NCI-H526 (cell line): ENCODE results near the gene INTS6.

Experiments
- DNase-seq, 2 experiments: peaks; one replicate each; lab custom pipeline; 2025; lab: John Stamatoyannopoulos, UW

The INTS6 gene

DNA sequence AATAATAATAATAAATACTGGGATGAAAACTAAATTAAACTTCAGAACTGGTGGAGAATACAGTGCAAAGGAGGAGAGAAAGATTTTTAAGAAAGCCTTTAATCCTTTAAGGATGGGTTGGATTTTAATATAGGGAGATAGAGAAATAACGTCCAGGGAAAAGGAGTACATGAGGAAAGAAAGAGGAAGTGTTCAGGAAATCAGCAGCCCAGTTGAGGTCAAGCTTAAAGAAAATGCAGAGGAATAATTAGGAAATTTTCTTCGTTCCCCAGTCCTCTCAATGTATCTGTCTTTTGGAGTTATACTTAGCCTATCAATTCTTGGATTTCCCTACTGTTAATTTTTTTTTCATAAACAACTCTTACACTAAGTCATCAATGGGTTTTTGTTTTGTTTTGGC is 47.7 kb downstream of the INTS6 start:
- DNase-seq = no peak

DNA sequence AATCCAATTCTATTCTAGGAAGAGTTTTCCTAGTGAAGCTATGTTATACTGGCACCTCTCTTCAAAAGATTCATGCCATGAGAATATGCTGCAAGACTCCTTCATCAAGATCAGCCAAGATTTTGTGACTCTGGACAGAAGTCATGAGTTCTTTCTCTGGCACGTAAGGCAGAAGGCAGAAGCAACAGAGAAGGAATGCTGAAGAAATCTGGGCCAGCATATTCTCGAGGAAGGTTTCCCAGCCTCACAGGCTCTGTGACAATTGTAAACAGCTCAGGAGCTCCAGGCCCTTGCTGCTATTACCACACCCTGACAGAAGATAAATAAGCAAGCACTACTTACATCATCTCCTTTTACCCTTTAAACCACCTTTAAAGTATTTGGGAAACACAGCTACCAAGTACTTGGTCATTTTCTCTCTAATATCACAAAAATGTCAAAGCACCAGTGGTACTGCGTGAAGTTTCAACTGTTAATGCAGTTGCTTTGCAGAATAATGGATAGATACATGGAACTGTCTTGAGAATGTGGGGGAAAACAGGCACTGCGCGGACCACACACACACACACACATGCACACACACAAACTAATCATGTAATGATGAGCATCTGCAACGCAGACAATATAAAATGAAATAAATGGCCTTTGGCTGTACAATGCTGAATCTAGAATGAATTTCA is 55.4 kb downstream of the INTS6 start:
- DNase-seq = no peak

DNA sequence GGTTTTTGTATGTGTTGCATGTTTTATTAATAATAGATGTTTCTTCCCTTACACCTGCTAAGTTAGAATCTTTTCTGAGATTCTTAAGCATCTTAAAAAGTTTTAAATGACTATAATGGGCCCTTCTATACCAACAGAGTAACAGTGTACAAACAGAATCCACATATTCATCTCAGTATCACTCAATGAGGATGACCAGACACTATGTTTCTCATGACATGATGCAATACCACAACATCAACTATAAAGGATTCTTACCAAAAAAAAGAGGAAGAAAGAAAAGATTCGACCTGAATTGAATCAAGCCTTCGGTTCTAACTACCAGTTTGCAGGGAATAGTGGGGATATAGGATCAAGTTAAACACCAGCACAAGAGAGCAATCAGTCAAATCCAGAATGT is 56.5 kb downstream of the INTS6 start:
- no peak for DNase-seq

DNA sequence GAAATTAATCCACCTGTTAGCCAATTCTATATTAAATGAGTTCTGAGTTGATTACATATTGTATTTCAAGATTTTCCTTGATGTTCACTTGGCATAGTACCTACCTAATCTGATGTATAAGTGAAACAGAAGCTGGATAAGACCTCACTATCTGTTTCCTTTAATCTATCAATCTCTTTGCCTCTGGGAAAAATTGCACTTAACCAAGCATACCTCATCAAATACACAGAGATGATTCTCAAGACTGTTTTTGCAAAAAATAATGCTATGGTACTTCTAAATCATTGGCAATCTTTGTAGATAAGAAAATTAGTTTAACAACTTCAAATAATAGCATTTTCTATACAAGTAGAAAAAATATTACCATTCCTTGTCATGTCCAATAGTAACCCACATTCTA is 58.1 kb downstream of the INTS6 start:
- no peak for DNase-seq

DNA sequence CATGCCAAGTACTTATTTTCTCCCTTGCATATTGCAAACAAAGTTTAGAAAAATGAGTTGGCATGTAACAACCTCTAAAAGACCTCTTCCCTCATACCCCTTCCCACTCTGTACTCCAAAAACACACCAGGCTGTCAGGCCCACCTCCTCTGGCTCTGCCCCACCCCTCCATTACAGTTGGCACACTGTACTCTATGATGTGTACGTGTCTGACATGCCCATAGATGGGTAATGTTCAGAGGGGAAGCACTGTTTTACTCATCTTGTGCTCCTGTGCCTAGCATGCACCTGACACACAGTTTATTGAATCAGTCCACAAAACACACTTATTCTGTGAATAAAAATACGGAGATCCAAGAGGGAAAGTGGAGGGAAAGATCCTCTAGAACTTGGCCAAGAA is 67.7 kb downstream of the INTS6 start:
- no peak for DNase-seq

DNA sequence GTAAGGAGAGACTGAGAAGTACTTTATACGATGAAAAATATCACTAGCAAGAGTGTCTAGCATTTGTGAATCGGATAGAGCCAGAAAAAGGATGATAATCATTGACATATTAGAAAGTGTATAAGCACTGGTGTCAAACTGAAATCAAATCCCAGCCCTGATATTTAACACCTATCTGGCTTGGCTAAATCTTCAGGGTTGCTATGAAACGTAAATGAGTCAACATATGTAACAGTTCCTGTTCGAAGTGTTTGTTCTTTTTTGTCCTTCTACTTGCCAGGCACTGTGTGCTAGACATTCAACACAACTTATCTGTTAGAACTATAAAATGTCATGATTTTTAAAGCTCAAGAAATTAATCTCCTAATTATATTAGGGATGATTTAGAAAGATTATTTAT is 72.6 kb downstream of the INTS6 start:
- no peak for DNase-seq

DNA sequence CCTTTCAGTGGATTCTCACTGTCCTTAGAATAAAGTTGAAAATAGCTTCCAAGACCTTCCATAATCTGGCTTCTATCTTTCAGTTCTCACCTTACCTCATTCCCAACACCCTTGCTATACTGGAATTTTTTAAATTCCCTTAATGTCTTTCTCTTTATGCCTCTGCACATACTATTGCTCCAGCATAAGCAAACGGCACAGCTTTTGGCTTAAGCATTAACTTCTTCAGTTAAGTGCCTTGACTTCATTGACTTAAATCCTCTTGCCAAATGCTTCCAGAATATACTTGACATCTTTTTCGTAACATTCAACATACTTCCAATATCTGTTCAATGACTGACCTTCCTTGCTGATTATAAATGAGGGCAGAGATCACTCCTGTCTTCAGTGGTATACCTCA is 79.4 kb downstream of the INTS6 start:
- DNase-seq = no peak

DNA sequence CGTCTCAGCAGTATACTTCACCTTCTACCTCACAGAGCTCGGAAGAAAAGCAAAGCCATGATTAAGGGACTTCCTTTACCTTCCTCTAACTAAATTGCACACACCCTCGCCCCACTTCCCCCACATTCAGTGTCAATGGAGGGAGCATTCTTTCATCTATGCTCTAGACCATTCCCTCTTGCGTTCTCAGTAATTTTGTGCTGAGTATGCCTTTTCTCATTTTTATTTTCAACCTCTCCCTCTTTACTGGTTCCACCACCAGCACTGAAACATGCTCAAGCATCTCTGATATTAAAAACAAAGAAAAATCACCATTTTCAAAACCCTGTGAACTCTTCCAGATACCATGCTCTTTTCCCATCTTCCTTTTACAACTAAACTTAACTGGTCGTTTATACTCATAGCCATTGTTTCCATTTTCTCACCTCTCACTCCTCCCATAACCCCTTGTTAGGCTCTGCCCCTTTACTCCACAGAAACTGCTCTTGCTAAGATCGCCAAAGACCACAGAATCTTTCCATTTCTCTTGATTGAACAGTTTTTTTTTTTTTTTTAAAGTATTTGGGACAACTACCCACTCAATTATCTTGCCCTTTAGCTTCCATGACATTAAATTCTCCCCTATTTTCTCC is 81.0 kb downstream of the INTS6 start:
- DNase-seq = no peak

DNA sequence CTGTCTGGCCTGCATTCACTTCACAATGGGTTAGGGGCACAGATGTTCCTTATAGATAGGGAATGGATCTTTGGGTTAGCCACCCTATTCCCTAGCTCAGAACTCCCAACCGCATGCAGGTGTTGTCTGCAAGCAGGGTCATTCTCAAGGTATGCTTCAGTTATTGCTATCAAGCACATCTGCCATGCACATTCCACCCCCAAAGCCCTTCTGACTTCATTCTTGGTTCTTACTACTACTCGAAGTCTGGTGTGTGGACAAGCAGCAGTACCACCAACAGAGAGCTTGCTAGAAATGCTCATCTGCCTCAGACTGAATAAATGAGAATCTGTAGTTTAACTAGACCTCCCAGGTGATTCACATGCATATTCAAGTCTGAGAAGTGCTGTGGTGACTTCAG is 82.0 kb downstream of the INTS6 start:
- no peak for DNase-seq

DNA sequence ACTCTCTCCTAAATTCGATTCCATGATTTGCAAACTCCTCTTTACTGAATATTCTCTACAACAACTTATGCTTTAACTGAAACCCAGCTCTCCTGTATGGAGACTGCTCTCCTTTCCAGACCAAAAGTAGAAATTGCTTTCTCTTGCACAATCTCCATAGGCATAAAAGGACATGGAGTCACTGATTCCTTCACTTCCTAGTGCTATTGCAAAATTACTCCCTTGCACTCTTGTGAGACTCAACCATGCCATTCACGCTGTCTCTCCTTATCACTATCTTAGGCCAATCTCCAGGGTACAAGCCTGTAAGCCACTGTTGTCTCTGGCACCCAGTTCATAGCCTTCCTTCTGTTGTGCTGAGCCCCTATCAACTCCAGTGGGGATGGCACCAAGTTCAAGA is 82.7 kb downstream of the INTS6 start:
- no peak for DNase-seq

DNA sequence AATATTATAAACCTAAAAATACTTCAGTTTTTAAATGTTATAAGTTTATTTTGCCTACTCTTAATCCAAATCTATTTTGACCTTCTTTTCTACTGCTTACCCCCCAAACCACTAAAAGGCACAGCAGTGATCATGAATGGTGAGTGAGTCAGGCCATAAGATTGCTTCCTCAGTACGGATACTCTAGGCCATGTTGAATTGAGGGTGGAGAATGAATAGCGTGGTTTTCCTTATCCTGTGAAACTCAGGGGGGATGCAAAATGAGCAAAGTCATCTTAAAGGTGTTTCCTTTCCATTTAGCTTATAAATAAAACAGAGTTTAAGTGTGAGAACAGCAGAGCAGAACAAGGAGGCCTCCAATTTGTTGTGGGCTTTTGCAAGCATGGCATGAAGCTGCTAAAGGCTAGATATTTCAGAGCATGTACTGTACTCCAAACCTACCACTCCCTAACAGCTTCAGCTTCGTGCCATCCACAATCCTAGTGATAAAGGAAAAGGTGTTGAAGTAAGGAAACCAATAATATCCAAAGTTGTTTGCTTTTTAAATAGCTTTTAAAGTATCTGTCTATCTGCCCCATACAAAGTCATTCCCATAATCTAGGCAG is 88.3 kb downstream of the INTS6 start:
- no peak for DNase-seq

DNA sequence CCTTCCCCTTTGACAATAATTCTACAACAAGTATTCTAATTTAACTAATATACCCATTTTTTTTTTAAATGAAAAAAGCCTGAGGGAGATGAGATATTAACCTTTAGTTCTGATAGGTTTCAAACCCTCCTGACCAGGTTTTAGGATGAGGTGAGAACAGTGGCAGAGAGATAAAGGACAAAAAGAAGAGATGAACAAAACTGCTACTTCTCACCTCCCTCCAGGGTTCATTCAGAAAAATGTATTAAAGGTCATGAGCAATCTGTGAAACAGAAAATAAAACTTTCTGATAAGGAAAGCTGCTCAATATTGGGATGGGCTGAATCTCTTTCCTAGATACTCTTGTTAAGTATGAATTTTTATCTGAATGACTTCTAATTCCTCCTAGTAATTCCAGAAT is 89.2 kb downstream of the INTS6 start:
- no peak for DNase-seq

DNA sequence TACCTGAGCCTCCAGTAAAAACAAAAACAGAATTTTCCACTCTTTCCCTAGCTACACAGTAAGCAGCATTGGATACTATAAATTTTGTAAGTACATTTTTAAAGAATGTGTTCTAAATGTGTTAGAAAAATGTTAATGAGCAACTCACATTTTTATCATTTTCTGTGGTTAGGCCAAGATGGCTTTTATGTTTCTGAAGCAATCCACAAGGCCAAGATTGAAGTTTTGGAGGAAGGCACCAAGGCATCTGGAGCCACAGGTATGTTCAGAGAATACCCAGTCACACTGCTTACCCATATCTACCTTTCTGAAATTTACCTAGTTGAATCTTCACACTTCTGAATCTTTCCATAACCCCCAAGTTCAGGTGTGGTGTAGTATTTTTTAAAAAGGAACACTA is 91.7 kb downstream of the INTS6 start:
- DNase-seq = no peak

DNA sequence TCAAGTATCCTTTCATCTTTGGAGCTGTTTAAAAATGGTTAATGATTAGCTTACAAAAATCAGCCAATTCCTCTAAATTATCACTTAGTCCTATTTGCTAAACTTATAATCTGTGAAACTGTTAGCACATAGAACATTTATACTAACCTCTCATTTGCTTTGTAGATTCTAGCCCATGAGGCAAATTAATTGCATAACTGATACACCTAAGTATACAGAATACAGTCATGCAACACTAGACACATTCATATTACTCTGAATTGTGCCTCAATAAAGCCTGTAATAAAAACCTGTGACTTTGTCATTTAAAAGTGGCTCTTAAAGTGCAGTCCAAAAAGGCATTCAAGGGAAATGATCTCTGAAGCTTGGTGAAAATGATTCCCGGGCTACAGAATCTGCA is 92.3 kb downstream of the INTS6 start:
- peak; percentile 50 to 60 for DNase-seq

DNA sequence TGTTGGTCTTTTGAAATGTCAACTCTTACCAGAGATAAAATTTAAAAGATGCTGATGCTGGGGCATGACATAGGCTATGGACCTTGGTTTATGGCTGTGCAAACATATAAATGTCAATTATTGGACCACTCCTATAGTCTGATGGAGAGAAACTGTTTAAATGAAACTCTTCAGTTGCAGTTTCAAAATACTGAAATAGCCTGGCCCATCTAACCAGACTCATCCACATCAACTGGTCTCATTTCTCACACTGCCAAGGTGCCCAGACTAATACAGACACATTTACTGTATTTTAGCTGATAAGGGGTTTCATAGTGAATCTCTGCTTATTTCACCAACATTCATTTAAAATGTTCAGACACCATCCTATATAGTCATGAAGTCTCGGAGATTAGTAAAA is 93.5 kb downstream of the INTS6 start:
- DNase-seq = no peak

DNA sequence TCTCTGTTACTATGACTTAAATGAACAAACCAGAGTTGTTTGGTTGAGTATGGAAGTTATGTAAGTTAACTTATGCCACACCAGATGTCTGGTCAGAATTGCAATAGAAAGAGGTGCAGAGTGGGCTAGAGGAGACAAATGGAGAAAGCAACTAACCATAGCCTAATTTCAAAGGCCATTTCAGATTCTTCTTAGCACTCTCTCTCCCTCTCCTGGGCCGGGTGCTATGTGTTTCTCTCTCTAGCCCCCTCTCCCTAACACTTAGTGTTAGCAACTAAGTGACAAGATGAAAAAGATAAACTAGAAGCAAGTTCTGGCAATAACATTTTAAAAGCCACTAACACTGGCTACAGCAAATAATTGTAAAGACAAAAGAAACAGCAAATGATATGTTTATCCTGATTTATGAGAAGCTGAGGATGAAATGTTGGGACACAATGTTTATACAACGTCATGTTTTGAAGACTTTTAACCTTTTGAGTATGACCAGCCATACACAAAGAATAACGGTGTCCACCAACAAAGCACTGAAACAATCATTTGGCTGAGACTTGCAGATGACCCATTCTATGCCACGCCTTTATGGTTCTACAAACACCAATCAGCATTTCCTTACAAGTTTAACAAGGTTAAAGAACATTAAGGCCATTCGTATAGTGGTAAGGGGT is 94.8 kb downstream of the INTS6 start:
- no peak for DNase-seq

DNA sequence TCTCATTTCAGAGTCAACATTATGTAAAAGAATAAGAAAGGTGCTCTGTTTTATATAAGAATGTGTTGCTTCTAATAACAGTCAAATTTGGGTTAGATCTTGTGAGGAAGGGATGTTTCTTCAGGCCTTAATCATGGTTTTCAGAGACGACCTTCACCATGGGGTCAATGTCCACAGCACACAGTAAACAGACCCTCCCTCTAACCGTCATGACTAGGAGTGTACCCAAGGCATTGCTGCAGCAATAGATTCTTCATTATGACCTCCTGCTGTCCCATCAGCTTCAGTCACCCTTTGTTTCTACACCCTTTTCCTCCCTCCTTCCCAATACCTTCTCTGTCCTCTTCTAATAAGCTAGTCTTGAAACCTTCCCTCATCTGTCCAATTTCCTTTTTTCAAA is 97.6 kb downstream of the INTS6 start:
- no peak for DNase-seq

DNA sequence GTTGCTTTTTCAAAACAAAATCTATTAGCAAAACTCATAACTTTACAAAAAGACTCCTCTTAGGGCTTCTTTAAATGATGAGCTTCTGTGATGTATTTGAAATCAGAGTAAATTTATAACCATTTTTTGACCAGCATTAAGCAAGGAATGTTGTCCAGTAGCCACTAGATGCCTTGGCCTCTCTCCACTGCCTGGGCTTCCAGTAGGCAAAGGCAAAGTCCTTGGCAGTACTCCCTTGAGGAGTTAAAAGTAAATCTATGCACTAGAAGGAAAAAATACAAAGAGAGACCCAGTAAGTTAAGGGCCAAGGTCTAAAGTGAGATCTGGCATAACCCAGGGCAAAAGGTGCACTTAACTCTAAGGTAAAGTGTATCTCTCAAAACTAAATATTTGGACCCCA is 103.8 kb downstream of the INTS6 start:
- DNase-seq = no peak

DNA sequence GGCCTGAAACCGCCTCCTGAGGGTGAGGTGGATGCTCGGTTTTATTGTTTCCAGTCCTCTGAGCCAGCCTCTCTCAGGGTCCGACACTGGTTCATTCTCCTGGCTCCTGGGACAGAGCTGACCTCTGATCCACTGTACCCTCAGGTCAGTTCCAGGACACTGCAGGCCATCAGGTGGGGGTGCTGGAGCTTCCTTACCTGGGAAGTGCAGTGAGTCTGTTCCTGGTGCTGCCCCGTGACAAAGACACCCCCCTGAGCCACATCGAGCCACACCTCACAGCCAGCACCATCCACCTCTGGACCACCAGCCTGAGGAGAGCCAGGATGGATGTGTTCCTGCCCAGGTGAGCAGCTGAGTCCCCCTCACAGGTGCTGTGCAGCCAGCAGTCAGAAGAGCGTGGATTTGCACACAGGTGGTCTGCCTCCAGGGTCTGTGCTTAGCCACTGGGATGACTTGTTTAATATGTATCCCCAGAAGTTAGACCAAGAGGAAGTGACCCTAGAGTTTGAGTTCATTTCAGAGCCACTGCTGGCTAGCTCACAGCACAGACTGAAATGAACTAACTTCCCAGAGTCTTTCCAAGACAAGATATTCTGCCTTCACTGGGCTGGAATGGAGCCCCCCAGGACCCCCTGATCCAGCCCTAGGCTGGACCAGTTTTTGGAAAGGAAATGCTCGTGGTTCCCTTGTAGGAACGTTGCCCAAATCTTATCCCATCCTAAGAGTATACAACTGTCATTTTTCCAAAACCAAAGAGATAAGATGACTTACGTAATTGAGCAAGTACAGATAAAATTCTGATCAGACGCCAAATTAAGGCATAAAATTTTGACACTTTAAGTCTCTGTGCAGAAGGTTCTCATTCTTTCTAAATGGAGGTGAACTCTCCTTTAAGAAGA is 104.5 kb downstream of the INTS6 start:
- no peak for DNase-seq

DNA sequence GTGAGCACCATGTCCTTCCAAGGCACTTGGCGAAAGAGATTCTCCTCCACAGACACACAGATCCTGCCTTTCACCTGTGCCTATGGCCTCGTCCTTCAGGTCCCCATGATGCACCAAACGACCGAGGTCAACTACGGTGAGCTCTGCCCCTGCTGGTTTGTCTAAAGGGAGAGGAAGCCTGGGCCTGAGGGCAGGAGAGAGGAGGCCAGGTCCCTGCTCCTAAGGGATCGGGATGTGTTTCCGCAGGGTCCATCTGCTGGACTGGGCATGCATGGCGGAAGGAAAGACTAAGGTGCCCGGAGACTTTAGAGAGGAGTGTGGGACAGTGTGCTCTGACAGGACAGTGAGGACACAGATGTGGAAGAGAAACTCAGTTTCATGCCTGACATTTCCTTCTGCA is 105.7 kb downstream of the INTS6 start:
- DNase-seq = no peak

DNA sequence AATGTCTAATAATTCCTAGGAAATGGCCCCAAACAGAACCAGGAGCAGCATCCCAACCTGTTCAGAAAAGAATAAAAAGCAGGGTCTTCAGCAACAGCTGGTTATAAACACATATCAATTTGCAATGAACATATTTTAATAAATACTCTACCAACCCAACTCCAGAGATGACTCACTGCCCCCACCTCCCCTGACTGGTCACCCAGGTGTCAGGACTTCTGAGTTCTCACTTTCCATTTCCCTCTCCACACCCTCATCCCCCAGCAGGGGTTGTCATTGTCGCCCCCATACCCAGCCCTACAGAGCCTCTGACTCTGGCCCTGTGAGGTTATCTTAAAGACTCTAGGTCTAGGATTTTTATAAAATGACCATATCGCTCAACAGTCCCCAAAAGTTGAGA is 106.4 kb downstream of the INTS6 start:
- DNase-seq = no peak

DNA sequence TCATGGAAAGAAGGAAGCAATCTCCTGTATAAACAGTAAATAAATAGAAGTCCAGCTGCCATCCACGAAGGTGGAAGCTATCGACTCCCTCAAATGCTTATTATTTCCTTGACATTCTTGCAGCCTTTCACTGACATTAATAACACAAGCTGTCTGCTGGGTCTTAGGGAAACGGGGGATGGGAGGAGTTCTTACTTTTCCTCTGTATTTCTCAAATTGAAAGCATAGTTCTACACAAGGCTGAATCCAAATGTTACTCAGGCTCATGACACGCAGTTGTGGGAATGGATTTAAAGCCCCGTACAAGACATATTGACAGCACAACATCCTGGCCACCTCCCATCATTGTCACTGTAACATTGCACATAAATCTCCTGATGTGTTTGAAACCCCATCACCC is 109.4 kb downstream of the INTS6 start:
- no peak for DNase-seq
